Measurements from ENCODE around the gene CSNK1A1L. TPM values are rescaled to one million over a fixed set of nuclear protein-coding genes. Genes with fewer than 3 reads are reported as not detected.

The CSNK1A1L gene
- total and polyA plus RNA-seq, 2 of the 8 experiments (the other 6 are each of a cell fraction or from before 2014, with no cell fraction given), result not detected

DNA sequence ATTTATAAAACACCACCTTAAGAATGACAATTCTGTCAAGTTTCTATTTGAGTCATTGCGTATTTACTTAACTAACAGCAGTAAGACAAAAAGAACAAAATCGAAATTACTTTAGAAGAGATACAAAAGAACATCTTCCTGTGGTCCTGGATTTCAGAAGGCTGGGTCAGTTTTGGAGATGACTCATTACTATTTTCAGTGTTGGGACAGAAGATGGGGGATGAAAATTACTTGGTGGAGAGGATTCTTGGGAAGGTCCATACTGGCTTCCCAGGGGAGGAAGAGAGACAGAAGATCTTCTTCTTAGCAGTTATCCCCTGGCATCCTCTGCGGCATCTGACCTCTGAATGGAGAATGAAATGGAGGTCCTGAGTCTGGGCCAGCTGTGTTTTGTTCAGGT is 33.5 kb upstream of the CSNK1A1L start:
- H3K9ac ChIP-seq (replicated peaks in 1 of 4; ENCODE audit: extremely low read depth in 1 of 4, low read depth in 3 of 4, low read length in 3 of 4), result no peak overlapping the region
- no peaks in the 10 kb centered on the region for H3K36me3 ChIP-seq (ENCODE audit: control insufficient read depth in 2 of 4, insufficient read depth in 4 of 4, low read length in 3 of 4)
- H2BK12ac ChIP-seq (ENCODE audit: low read depth, low read length), result no peak overlapping the region
- H3K4ac ChIP-seq (replicated peaks; ENCODE audit: insufficient read length, low read depth, low read length), result no peak overlapping the region
- WGBS, 2 experiments (ENCODE audit: extremely low coverage in 1 of 2, insufficient coverage in 1 of 2, insufficient read length in 1 of 2, insufficient replicate concordance in 2 of 2, low coverage in 1 of 2, low lambda C conversion rate in 2 of 2, missing lambda C conversion rate in 1 of 2), result 93% methylated on average over 3 of the region's 3 CpGs; no CpG with 5 or more reads in 1 of the 2 experiments
- no peak overlapping the region for H3K56ac ChIP-seq (replicated peaks; ENCODE audit: insufficient read length, low read depth, low read length)
- no peak overlapping the region for H4K8ac ChIP-seq (ENCODE audit: extremely low read depth, insufficient read depth, low read length)
- DNase-seq (ENCODE audit: low read depth in 1 of 2, low spot score in 2 of 2), result no peak
- H2BK15ac ChIP-seq (ENCODE audit: low read length), result no peak overlapping the region
- FAIRE-seq, result no peak
- H3K23ac ChIP-seq (ENCODE audit: insufficient read length), result no peak overlapping the region
- H2AFZ ChIP-seq (ENCODE audit: low read length), result no peak overlapping the region
- no peak overlapping the region for H2AK5ac ChIP-seq (ENCODE audit: low read depth, low read length)
- no peak overlapping the region for H2BK5ac ChIP-seq (ENCODE audit: low read depth, low read length)
- H4K20me1 ChIP-seq (replicated peaks in 1 of 2; ENCODE audit: control insufficient read depth in 1 of 2, insufficient read depth in 2 of 2, low read length in 2 of 2), result no peaks in the 10 kb centered on the region
- H3K79me1 ChIP-seq (ENCODE audit: low read depth, low read length), result no peaks in the 10 kb centered on the region
- no peak overlapping the region for H3K4me2 ChIP-seq (ENCODE audit: insufficient read depth in 1 of 2, low read depth in 2 of 2, low read length in 2 of 2)
- no peak overlapping the region for H4K91ac ChIP-seq (replicated peaks; ENCODE audit: insufficient read length, low read length)
- H3K27ac ChIP-seq (ENCODE audit: low read depth, low read length), result no peak overlapping the region
- no peak overlapping the region for H4K5ac ChIP-seq (ENCODE audit: insufficient read length, low read depth, low read length)
- H3K18ac ChIP-seq (ENCODE audit: extremely low read depth, low read length), result no peak overlapping the region
- no peak overlapping the region for H2BK120ac ChIP-seq (replicated peaks; ENCODE audit: low read depth, low read length)
- H3K23me2 ChIP-seq (ENCODE audit: low read depth, low read length), result no peaks in the 10 kb centered on the region
- H3K4me3 ChIP-seq (ENCODE audit: extremely low read depth in 1 of 4, insufficient read depth in 2 of 4, low read depth in 3 of 4, low read length in 4 of 4), result no peak overlapping the region
- no peaks in the 10 kb centered on the region for H3K9me3 ChIP-seq (ENCODE audit: insufficient read depth in 2 of 2, low read depth in 1 of 2, low read length in 1 of 2)
- H2BK20ac ChIP-seq (ENCODE audit: low read length), result no peak overlapping the region
- no peaks in the 10 kb centered on the region for H3K79me2 ChIP-seq (ENCODE audit: control insufficient read depth in 1 of 2, insufficient read depth in 2 of 2, low read length in 2 of 2)
- H3K27me3 ChIP-seq (replicated peaks in 1 of 4; ENCODE audit: control insufficient read depth in 3 of 4, extremely low read depth in 1 of 4, insufficient read depth in 3 of 4, low read length in 3 of 4), result no peaks in the 10 kb centered on the region
- no peaks in the 10 kb centered on the region for H3K4me1 ChIP-seq (replicated peaks in 1 of 4; ENCODE audit: control insufficient read depth in 3 of 4, insufficient read depth in 4 of 4, low read length in 3 of 4)
- ChIA-PET CTCF (ENCODE audit: partially characterized antibody) (interaction anchor here (1.2 kb wide), 1 partner anchor 15 kb away, joined by 4 read pairs; no protein-coding TSS in a partner anchor), POLR2A (ENCODE audit: partially characterized antibody) (no interaction called here)
- no peak overlapping the region for H3K14ac ChIP-seq (ENCODE audit: insufficient read length)
- TF ChIP-seq KDM1A (IDR thresholded peaks at IDR 0.05; ENCODE audit: borderline replicate concordance, low read length) (no peak), NANOG (IDR thresholded peaks at IDR 0.05; ENCODE audit: insufficient read depth, low read depth, low read length, poor library complexity, severe bottlenecking) (no peak), TAF1 (IDR thresholded peaks at IDR 0.05; ENCODE audit: low read depth, low read length) (no peak), SP4 (IDR thresholded peaks at IDR 0.05; ENCODE audit: low read length) (no peak), TAF7 (optimal IDR thresholded peaks at IDR 0.05; ENCODE audit: borderline replicate concordance, low read depth, low read length) (no peak), TCF12 (IDR thresholded peaks at IDR 0.05; ENCODE audit: low read depth, low read length) (no peak), SP2 (IDR thresholded peaks at IDR 0.05; ENCODE audit: low read length) (no peak), JUN (IDR thresholded peaks at IDR 0.05; ENCODE audit: low read depth, low read length) (no peak), ZNF274 (IDR thresholded peaks at IDR 0.05; ENCODE audit: borderline replicate concordance, extremely low read depth, low read length) (no peak), ATF2 (IDR thresholded peaks at IDR 0.05; ENCODE audit: low read length) (no peak), KDM5A (IDR thresholded peaks at IDR 0.05; ENCODE audit: low read length) (no peak), BACH1 (IDR thresholded peaks at IDR 0.05; ENCODE audit: low read length) (no peak), RFX5 (IDR thresholded peaks at IDR 0.05; ENCODE audit: borderline replicate concordance, low read depth, low read length) (no peak), RAD21 (IDR thresholded peaks at IDR 0.05 in 1 of 2, conservative IDR thresholded peaks at IDR 0.05 in 1 of 2; ENCODE audit: low read depth in 2 of 2, low read length in 2 of 2) (no peak)

All from H1 (cell line).